ENCODE measurements around the gene IFIH1. TPM values are rescaled to one million over a fixed set of nuclear protein-coding genes. Genes with fewer than 3 reads are reported as not detected.

Gene IFIH1
- total RNA-seq, 1 donor from 2014 or later: 16.1 TPM

- Mint-ChIP-seq H3K27me3 (ENCODE audit: low read depth) (no peaks in the 10 kb centered on the region), H3K4me1 (ENCODE audit: low read depth) (peaks cover 6% of the 10 kb centered on the region), H3K36me3 (ENCODE audit: low read depth) (peaks cover 37% of the 10 kb centered on the region), H3K4me3 (ENCODE audit: low read depth) (no peak overlapping the region), H3K9me3 (no peaks in the 10 kb centered on the region), H3K27ac (no peak overlapping the region)
- intact Hi-C loops (cut with micrococcal nuclease): no loop called here
- DNase-seq (ENCODE audit: low spot score): no peak
Measured at GRCh38 chr2:162266460-162266760, 52.1 kb downstream of the IFIH1 start.

GRCh38 chr2:162265666-162266459, 52.6 kb downstream of the IFIH1 start:
- H3K9me3 Mint-ChIP-seq: no peaks in the 10 kb centered on the region
- H3K4me1 Mint-ChIP-seq (ENCODE audit: low read depth): peaks cover 12% of the 10 kb centered on the region
- H3K27me3 Mint-ChIP-seq (ENCODE audit: low read depth): no peaks in the 10 kb centered on the region
- no peak for DNase-seq (ENCODE audit: low spot score)
- H3K4me3 Mint-ChIP-seq (ENCODE audit: low read depth): no peak overlapping the region
- intact Hi-C loops (cut with micrococcal nuclease): no loop called here
- H3K27ac Mint-ChIP-seq: no peak overlapping the region
- peaks cover 33% of the 10 kb centered on the region for H3K36me3 Mint-ChIP-seq (ENCODE audit: low read depth)

- H3K4me1 Mint-ChIP-seq (ENCODE audit: low read depth): peaks cover 15% of the 10 kb centered on the region
- H3K9me3 Mint-ChIP-seq: no peaks in the 10 kb centered on the region
- DNase-seq (ENCODE audit: low spot score): no peak
- peaks cover 6% of the 10 kb centered on the region for H3K36me3 Mint-ChIP-seq (ENCODE audit: low read depth)
- H3K4me3 Mint-ChIP-seq (ENCODE audit: low read depth): no peak overlapping the region
- no peak overlapping the region for H3K27ac Mint-ChIP-seq
- intact Hi-C loops (cut with micrococcal nuclease): no loop called here
- H3K27me3 Mint-ChIP-seq (ENCODE audit: low read depth): peaks cover 15% of the 10 kb centered on the region
Measured at GRCh38 chr2:162261032-162261945, 57.2 kb downstream of the IFIH1 start.

GRCh38 chr2:162258686-162259085, 59.8 kb downstream of the IFIH1 start:
- intact Hi-C loops (cut with micrococcal nuclease): no loop called here
- DNase-seq (ENCODE audit: low spot score): no peak
- no peaks in the 10 kb centered on the region for H3K36me3 Mint-ChIP-seq (ENCODE audit: low read depth)
- H3K4me3 Mint-ChIP-seq (ENCODE audit: low read depth): no peak overlapping the region
- no peak overlapping the region for H3K27ac Mint-ChIP-seq
- H3K9me3 Mint-ChIP-seq: no peaks in the 10 kb centered on the region
- H3K4me1 Mint-ChIP-seq (ENCODE audit: low read depth): peaks cover 15% of the 10 kb centered on the region
- peaks cover 18% of the 10 kb centered on the region for H3K27me3 Mint-ChIP-seq (ENCODE audit: low read depth)

- H3K9me3 Mint-ChIP-seq: no peaks in the 10 kb centered on the region
- intact Hi-C loops (cut with micrococcal nuclease): no loop called here
- no peak overlapping the region for H3K27ac Mint-ChIP-seq
- DNase-seq (ENCODE audit: low spot score): no peak
- peaks cover 15% of the 10 kb centered on the region for H3K4me1 Mint-ChIP-seq (ENCODE audit: low read depth)
- peaks cover 19% of the 10 kb centered on the region for H3K27me3 Mint-ChIP-seq (ENCODE audit: low read depth)
- H3K36me3 Mint-ChIP-seq (ENCODE audit: low read depth): no peaks in the 10 kb centered on the region
- no peak overlapping the region for H3K4me3 Mint-ChIP-seq (ENCODE audit: low read depth)
Measured at GRCh38 chr2:162258169-162258568, 60.3 kb downstream of the IFIH1 start.

GRCh38 chr2:162257425-162257824, 61.1 kb downstream of the IFIH1 start:
- peaks cover 15% of the 10 kb centered on the region for H3K4me1 Mint-ChIP-seq (ENCODE audit: low read depth)
- H3K27ac Mint-ChIP-seq: no peak overlapping the region
- intact Hi-C loops (cut with micrococcal nuclease): loop anchor here (2.0 kb wide), 1 partner anchor 19 kb away; no protein-coding TSS in a partner anchor

GRCh38 chr2:162256591-162256991, 61.9 kb downstream of the IFIH1 start:
- no peak for DNase-seq (ENCODE audit: low spot score)
- H3K27ac Mint-ChIP-seq: no peak overlapping the region
- intact Hi-C loops (cut with micrococcal nuclease): loop anchor here (2.0 kb wide), 1 partner anchor 20 kb away; no protein-coding TSS in a partner anchor
- no peaks in the 10 kb centered on the region for H3K36me3 Mint-ChIP-seq (ENCODE audit: low read depth)
- H3K27me3 Mint-ChIP-seq (ENCODE audit: low read depth): peaks cover 22% of the 10 kb centered on the region
- no peaks in the 10 kb centered on the region for H3K9me3 Mint-ChIP-seq
- peaks cover 11% of the 10 kb centered on the region for H3K4me1 Mint-ChIP-seq (ENCODE audit: low read depth)
- H3K4me3 Mint-ChIP-seq (ENCODE audit: low read depth): no peak overlapping the region

More at GRCh38 chr2:162257425-162257824, 61.1 kb downstream of the IFIH1 start:
- no peak overlapping the region for H3K4me3 Mint-ChIP-seq (ENCODE audit: low read depth)
- peaks cover 21% of the 10 kb centered on the region for H3K27me3 Mint-ChIP-seq (ENCODE audit: low read depth)
- no peak for DNase-seq (ENCODE audit: low spot score)
- no peaks in the 10 kb centered on the region for H3K9me3 Mint-ChIP-seq
- H3K36me3 Mint-ChIP-seq (ENCODE audit: low read depth): no peaks in the 10 kb centered on the region

- peaks cover 4% of the 10 kb centered on the region for H3K4me1 Mint-ChIP-seq (ENCODE audit: low read depth)
- no peaks in the 10 kb centered on the region for H3K9me3 Mint-ChIP-seq
- intact Hi-C loops (cut with micrococcal nuclease): no loop called here
- no peak overlapping the region for H3K4me3 Mint-ChIP-seq (ENCODE audit: low read depth)
- no peak overlapping the region for H3K27ac Mint-ChIP-seq
- peaks cover 22% of the 10 kb centered on the region for H3K27me3 Mint-ChIP-seq (ENCODE audit: low read depth)
- no peaks in the 10 kb centered on the region for H3K36me3 Mint-ChIP-seq (ENCODE audit: low read depth)
- no peak for DNase-seq (ENCODE audit: low spot score)
Measured at GRCh38 chr2:162254236-162254871, 64.1 kb downstream of the IFIH1 start.

GRCh38 chr2:162253435-162253834, 65.0 kb downstream of the IFIH1 start:
- no peak for DNase-seq (ENCODE audit: low spot score)
- H3K4me3 Mint-ChIP-seq (ENCODE audit: low read depth): no peak overlapping the region
- H3K9me3 Mint-ChIP-seq: no peaks in the 10 kb centered on the region
- intact Hi-C loops (cut with micrococcal nuclease): no loop called here
- no peaks in the 10 kb centered on the region for H3K36me3 Mint-ChIP-seq (ENCODE audit: low read depth)
- H3K4me1 Mint-ChIP-seq (ENCODE audit: low read depth): peaks cover 4% of the 10 kb centered on the region
- H3K27ac Mint-ChIP-seq: no peak overlapping the region
- H3K27me3 Mint-ChIP-seq (ENCODE audit: low read depth): peaks cover 16% of the 10 kb centered on the region

GRCh38 chr2:162252153-162252552, 66.3 kb downstream of the IFIH1 start:
- Mint-ChIP-seq H3K27ac (no peak overlapping the region), H3K9me3 (no peaks in the 10 kb centered on the region), H3K36me3 (ENCODE audit: low read depth) (no peaks in the 10 kb centered on the region), H3K4me1 (ENCODE audit: low read depth) (no peaks in the 10 kb centered on the region), H3K4me3 (ENCODE audit: low read depth) (no peak overlapping the region), H3K27me3 (ENCODE audit: low read depth) (peaks cover 13% of the 10 kb centered on the region)
- DNase-seq (ENCODE audit: low spot score): no peak
- intact Hi-C loops (cut with micrococcal nuclease): no loop called here

- Mint-ChIP-seq H3K9me3 (no peaks in the 10 kb centered on the region), H3K36me3 (ENCODE audit: low read depth) (no peaks in the 10 kb centered on the region), H3K27ac (no peak overlapping the region), H3K4me1 (ENCODE audit: low read depth) (no peaks in the 10 kb centered on the region), H3K4me3 (ENCODE audit: low read depth) (no peak overlapping the region), H3K27me3 (ENCODE audit: low read depth) (peaks cover 28% of the 10 kb centered on the region)
- intact Hi-C loops (cut with micrococcal nuclease): no loop called here
- no peak for DNase-seq (ENCODE audit: low spot score)
Measured at GRCh38 chr2:162245781-162246180, 72.7 kb downstream of the IFIH1 start.

GRCh38 chr2:162245061-162245460, 73.4 kb downstream of the IFIH1 start:
- intact Hi-C loops (cut with micrococcal nuclease): no loop called here
- Mint-ChIP-seq H3K9me3 (no peaks in the 10 kb centered on the region), H3K4me1 (ENCODE audit: low read depth) (no peaks in the 10 kb centered on the region), H3K27me3 (ENCODE audit: low read depth) (peaks cover 35% of the 10 kb centered on the region), H3K27ac (no peak overlapping the region), H3K36me3 (ENCODE audit: low read depth) (no peaks in the 10 kb centered on the region), H3K4me3 (ENCODE audit: low read depth) (no peak overlapping the region)
- no peak for DNase-seq (ENCODE audit: low spot score)

All from activated T-helper 2 cell treated with anti-CD3 and anti-CD28 coated beads, Interferon-gamma antibody, Interleukin-2, Interleukin-4, amounts not matched to agents 10 μg/mL and 5 μg/mL and 100 μg/mL, durations not matched to agents 14 hours and 24 hours and 36 hours (primary cell).